ENCODE data around the gene PAQR3.

Gene PAQR3

GRCh38 chr4:78862314-78862737 is 76.9 kb downstream of the PAQR3 start:
- no peak for DNase-seq (ENCODE audit: low read depth in 2 of 2)
